KOPT-K1 (cell line): ENCODE results near the gene PKNOX2.

Source experiments
- H3K27ac ChIP-seq: fragments of 200-600 bp; sonication (generic); 2 replicates; pipeline ENCODE4 v1.5.1; 2016; ENCODE audit warnings: antibody characterized with exemption, mild to moderate bottlenecking, low read depth, low read length; ENCODE audit not compliant: poor library complexity, severe bottlenecking
- H3K36me3 ChIP-seq: fragments of 200-600 bp; sonication (generic); 2 replicates; pipeline ENCODE4 v1.5.1; 2017; ENCODE audit warnings: antibody characterized with exemption, mild to moderate bottlenecking, low read length, moderate library complexity; ENCODE audit not compliant: insufficient read depth
- H3K9me3 ChIP-seq: fragments of 200-600 bp; sonication (generic); 2 replicates; pipeline ENCODE4 v1.5.1; 2017; ENCODE audit warnings: antibody characterized with exemption, low read length, mild to moderate bottlenecking; ENCODE audit not compliant: insufficient read depth, poor library complexity, severe bottlenecking

The PKNOX2 gene

DNA sequence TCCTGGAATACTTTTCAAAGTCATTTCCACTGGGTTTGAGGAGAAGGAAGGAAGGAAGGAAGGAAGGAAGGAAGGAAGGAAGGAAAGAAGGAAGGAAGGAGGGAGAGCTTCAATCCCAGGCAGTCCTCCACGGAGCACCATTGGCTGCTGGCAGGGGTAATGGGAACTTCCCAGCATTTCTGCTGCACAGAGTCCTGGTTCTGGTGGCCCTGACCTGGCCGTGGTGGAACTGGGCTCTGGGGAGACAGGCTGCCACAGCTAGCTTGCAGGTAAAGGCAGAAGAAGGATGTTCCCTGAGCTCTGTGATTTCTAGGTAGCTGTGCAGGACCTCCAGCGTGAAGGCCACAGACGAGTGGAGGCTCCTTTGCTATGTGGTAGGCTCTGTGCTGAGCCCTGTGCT, 10.6 kb downstream of the PKNOX2 start:
- Histone ChIP-seq H3K9me3 (no peaks in the 10 kb centered on the region), H3K36me3 (no peaks in the 10 kb centered on the region), H3K27ac (no peak overlapping the region)

GRCh38 chr11:125175896-125176575, 11.5 kb downstream of the PKNOX2 start:
- Histone ChIP-seq H3K36me3 (no peaks in the 10 kb centered on the region), H3K9me3 (no peaks in the 10 kb centered on the region), H3K27ac (no peak overlapping the region)

GRCh38 chr11:125176866-125177265, 12.3 kb downstream of the PKNOX2 start:
- H3K9me3 ChIP-seq: no peaks in the 10 kb centered on the region
- H3K36me3 ChIP-seq: no peaks in the 10 kb centered on the region
- no peak overlapping the region for H3K27ac ChIP-seq

DNA sequence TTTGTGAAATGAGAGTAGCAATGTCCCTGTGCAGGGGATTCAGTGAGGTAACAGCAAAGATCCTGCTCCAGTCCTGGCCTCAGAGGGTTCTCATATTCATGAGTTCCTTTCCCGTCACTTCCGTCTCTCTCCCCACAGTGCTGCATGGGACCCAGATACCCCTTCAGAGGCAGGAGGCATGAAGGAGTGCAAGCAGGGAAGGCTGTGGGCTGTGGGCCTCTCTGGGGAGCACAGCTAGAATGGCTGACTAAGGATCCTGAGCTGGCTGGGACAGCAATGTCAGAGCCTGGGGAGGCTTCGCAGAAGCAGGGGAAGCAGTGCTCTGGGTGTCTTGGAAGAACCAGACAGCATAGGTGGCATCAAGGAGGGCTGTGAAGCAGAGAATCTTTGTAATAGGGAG, 13.0 kb downstream of the PKNOX2 start:
- Histone ChIP-seq H3K9me3 (no peaks in the 10 kb centered on the region), H3K27ac (no peak overlapping the region), H3K36me3 (no peaks in the 10 kb centered on the region)

- no peaks in the 10 kb centered on the region for H3K36me3 ChIP-seq
- no peak overlapping the region for H3K27ac ChIP-seq
- H3K9me3 ChIP-seq: no peaks in the 10 kb centered on the region
Measured at GRCh38 chr11:125179346-125179745, 14.8 kb downstream of the PKNOX2 start.

- no peak overlapping the region for H3K27ac ChIP-seq
Measured at GRCh38 chr11:125179895-125180294, 15.3 kb downstream of the PKNOX2 start.

GRCh38 chr11:125180413-125181305, 16.1 kb downstream of the PKNOX2 start:
- H3K36me3 ChIP-seq: no peaks in the 10 kb centered on the region
- no peak overlapping the region for H3K27ac ChIP-seq
- no peaks in the 10 kb centered on the region for H3K9me3 ChIP-seq

More at GRCh38 chr11:125179895-125180294, 15.3 kb downstream of the PKNOX2 start:
- Histone ChIP-seq H3K36me3 (no peaks in the 10 kb centered on the region), H3K9me3 (no peaks in the 10 kb centered on the region)

- Histone ChIP-seq H3K27ac (no peak overlapping the region), H3K9me3 (peaks cover 9% of the 10 kb centered on the region), H3K36me3 (no peaks in the 10 kb centered on the region)
Measured at GRCh38 chr11:125182573-125182972, 18.0 kb downstream of the PKNOX2 start.

DNA sequence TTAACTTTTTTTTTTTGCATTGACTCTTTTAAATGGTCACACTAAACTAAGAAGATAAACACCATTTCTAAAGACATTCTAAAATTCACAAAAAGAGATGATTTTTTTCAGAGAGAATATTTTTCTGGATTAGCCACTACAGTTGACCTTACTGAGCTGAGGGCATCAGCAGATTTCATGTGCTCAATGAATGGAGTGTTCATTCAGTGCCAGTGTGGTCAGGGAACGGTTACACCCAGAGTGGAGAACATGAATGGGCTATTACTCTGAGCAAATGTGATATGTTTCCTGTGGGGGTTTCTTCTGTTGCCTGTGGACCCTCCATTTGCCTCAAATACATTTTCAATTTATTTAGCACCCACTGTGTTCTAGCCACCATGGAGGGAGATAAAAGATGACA, 19.1 kb downstream of the PKNOX2 start:
- Histone ChIP-seq H3K27ac (no peak overlapping the region), H3K9me3 (peaks cover 12% of the 10 kb centered on the region), H3K36me3 (no peaks in the 10 kb centered on the region)

- Histone ChIP-seq H3K36me3 (no peaks in the 10 kb centered on the region), H3K9me3 (peaks cover 12% of the 10 kb centered on the region), H3K27ac (no peak overlapping the region)
Measured at GRCh38 chr11:125188021-125188420, 23.5 kb downstream of the PKNOX2 start.

- H3K36me3 ChIP-seq: no peaks in the 10 kb centered on the region
- H3K27ac ChIP-seq: no peak overlapping the region
Measured at GRCh38 chr11:125190566-125190965, 26.0 kb downstream of the PKNOX2 start.

GRCh38 chr11:125192183-125192582, 27.6 kb downstream of the PKNOX2 start:
- Histone ChIP-seq H3K9me3 (peaks cover 7% of the 10 kb centered on the region), H3K27ac (no peak overlapping the region), H3K36me3 (no peaks in the 10 kb centered on the region)

More at GRCh38 chr11:125190566-125190965, 26.0 kb downstream of the PKNOX2 start:
- peaks cover 12% of the 10 kb centered on the region for H3K9me3 ChIP-seq

GRCh38 chr11:125192717-125193415, 28.3 kb downstream of the PKNOX2 start:
- no peak overlapping the region for H3K27ac ChIP-seq
- H3K36me3 ChIP-seq: no peaks in the 10 kb centered on the region
- peaks cover under 1% of the 10 kb centered on the region for H3K9me3 ChIP-seq

DNA sequence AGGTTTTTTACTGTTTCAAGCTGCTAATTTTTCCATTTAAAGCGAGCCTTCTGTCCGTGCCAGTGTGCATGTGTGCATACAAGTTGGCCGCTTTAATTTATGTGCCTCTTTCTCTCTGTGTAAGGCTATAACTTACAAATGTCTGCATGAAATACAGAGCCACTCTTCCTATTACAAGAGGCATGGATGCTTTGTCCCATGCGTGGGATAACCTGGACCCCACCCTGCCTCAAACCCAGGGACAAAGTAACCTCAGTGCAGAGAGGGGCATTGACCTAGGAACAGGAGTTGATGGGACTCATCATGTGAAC, 28.8 kb downstream of the PKNOX2 start:
- no peaks in the 10 kb centered on the region for H3K36me3 ChIP-seq
- H3K9me3 ChIP-seq: no peaks in the 10 kb centered on the region
- H3K27ac ChIP-seq: no peak overlapping the region

GRCh38 chr11:125193841-125194240, 29.3 kb downstream of the PKNOX2 start:
- H3K9me3 ChIP-seq: no peaks in the 10 kb centered on the region
- no peaks in the 10 kb centered on the region for H3K36me3 ChIP-seq
- H3K27ac ChIP-seq: no peak overlapping the region
